HG02870 (cell line): Measurements from ENCODE around the gene TSLP.

Experiments used
- ATAC-seq: cut with Tn5 transposase; IDR thresholded peaks from one replicate; pipeline ENCODE4 v1.9.1; 2021; ENCODE audit warnings: mild to moderate bottlenecking, moderate library complexity; ENCODE audit not compliant: unreplicated experiment

Gene TSLP

DNA sequence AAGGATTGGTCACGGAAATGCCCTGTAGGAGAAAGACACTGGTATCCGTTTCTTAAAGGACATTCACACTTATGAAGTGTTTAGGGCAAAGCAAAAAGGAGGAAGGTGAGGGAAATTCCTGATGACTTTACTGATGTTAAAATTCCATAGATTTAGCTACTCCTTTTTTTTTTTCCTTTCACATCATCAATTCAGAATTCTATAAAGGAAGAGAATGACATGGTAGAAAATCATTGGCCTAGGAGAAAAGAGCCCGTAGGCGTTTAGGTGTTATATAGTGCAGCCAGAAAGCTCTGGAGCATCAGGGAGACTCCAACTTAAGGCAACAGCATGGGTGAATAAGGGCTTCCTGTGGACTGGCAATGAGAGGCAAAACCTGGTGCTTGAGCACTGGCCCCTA lies at the start of gene TSLP:
TSS of gene TSLP (plus strand) at position 301 of the 400 bp plus-strand sequence. CDS start 178 bp downstream, outside the sequence.
- no peak for ATAC-seq

DNA sequence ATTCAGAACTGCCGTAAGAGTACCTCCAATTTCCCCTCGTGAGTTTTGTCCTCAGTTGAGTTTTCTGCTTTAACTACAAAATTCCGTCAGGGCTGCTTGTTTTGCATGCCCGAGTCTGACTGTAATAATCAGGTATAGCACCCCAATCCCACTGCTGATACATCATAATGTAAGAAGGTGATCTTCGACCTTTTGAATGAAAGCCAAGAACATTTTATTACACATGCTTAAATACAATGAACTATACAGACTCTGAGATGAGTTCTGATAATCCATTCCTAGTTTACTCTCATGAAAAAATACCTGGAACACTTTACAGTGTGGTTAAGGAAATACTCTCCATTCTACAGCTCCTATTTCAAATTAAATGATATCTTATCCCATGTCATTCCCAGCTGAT lies 49.2 kb upstream of the TSLP start:
- no peak for ATAC-seq

GRCh38 chr5:111028865-111029264 lies 42.6 kb upstream of the TSLP start:
- no peak for ATAC-seq

DNA sequence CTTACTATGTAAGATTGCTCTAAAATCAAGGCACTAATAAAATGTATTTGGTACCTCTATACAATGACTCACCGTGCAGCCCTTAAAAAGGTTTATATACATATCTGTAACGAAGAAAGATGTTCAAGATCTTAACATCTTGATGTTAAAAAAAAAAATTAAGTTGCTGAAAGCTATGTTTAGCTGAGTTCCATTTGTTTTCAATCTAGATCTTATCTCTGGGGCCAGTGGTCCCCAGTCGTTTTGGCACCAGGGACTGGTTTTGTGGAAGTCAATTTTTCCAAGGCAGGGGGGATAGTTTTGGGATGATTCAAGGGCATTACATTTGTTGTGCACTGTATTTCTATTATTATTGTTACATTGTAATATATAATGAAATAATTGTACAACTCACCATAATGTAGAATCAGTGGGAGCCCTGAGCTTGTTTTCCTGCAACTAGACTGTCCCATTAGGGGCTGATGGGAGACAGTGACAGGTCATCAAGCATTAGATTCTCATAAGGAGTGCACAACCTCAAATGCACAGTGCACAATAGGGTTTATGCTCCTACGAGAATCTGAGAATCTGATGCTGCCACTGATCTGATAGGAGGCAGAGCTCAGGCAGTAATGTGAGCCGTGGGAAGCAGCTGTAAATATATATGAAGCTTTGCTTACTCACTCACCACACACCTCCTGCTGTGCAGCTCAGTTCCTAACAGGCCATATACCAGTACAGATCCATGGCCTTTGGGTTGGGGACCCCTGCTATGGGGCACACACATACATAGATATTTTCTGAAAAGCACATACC lies 27.6 kb upstream of the TSLP start:
- no peak for ATAC-seq

DNA sequence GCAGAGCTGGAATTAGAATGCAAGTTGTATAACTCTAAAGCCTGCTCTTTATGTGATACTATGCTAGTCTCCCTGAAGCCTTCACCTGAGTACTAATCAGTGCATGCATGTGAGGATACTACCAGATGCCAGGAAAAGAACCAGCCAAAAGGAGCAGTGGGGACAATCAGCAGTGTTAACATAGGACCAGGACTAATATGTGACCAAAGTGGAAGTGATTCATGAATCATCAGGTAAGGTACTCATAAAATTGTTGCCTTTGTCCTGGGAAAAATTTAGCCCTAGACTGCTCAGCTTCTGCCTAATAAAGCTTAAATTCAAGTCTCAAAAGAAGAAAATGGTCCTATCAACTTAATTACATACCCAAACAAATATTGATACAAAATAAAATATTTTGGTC lies 13.4 kb upstream of the TSLP start:
- no peak for ATAC-seq

- no peak for ATAC-seq
These were observed 11.3 kb upstream of the TSLP start for GRCh38 chr5:111060169-111060568.

DNA sequence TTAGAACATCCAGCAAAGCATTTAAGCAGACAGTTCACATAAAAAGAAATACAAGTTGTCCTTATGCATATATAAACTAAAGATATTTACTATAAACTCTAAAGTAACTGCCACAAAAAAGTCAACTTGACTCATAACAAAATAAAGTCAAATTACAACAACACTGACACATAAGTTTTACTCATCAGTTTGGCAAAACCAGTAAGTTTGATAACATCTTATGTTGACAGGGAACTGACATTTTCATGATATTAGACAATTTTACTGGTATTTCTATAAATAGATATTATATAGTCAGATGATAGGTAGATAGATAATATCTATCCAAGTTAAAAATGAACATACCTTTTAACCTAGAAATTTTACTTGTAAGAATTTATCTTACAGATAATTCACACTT lies 9.9 kb upstream of the TSLP start:
- no peak for ATAC-seq

DNA sequence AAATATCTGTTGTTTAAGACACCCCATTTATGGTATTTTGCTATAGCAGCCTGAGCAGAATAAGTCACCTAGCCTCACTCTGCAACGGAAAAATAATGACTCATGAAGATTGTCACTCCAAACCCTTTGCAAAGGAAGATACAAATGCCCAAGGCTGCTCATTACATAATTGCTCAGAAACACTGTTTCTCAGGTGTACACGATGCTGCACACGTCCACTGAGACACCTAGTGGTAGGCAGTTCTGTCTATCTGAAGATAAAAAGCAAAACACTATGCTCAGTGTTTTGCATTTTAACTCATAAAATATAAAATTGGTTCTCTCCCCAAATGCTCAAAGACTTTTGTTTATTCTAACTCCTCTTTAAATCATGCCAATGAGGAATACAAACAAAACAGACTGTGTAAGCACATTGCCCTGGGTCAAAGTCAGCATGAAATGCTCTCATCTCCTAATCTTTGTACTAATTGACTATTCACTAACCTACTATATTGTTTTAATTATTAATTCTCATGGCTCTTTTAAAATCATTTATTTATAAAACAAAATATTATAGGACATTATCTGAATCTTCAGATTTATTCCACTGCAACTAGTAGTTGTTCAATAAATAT lies 7.7 kb upstream of the TSLP start:
- ATAC-seq = peak; percentile 47

- ATAC-seq = no peak
These were observed 5.1 kb upstream of the TSLP start for GRCh38 chr5:111066261-111066938.

DNA sequence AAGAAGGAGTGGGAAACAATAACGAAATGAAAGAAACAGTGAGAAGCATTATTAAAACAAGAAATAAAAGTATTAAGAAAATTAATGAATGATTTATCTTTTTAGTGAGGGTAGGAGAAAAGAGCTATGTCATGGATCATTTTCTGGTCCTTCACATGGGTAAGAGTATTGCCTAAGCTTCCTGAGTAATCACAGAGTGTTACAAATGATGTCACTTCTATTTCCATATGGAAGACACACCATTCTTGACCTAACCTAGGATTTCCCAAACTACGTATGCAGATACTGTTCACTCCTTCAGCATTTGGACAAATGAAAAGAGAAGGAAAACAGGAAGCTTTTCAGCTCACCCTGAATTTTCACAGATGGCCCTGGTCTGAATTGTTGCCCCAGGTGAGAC lies 3.3 kb upstream of the TSLP start:
- ATAC-seq = no peak

- ATAC-seq = no peak
These were observed 1.7 kb upstream of the TSLP start for GRCh38 chr5:111069839-111070238.

DNA sequence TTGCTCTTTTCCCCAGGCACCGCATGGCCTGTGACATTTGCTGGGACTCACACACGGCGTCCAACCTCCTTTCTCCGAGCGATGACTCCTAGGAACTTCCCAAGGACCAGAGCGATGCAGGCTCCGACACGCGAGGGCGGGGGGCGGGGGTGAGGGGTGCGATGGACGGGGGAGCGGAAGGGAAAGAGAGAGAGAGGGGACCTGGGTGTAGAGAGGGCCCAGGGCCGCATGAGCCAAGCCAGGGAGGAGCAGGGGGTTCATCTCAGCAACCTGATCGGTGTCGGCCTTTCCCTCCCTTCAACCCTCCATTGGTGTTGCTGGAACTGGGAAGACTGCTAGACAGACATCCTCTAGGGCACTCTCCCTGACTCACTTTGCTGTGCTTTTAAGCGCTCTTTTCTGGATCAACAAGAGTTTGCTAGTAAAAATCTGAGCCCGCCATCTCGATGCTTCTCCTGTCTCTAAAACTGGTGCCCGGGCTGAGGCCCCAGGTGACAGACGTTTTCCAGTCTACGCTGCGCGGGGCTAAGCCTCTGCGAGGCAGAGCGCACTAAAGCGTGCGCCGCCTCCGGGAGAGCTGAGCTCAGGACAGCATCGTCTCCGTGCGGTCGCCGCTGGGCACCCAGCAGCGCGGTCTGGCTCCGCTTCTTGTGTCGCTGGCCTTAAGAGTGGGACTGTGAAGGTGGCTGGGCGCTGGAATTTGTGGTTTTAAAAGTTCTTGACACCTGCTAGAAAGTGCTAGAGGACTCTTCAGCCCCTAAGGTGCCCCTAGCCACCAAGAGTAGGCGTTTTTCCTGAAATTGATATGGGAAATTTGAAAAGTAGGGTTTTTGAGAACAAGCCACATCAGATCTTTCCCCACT lies 1.0 kb upstream of the TSLP start:
- ATAC-seq = peak; percentile 38

- peak; percentile 78 for ATAC-seq
These were observed 1.6 kb downstream of the TSLP start for GRCh38 chr5:111072949-111073682.

DNA sequence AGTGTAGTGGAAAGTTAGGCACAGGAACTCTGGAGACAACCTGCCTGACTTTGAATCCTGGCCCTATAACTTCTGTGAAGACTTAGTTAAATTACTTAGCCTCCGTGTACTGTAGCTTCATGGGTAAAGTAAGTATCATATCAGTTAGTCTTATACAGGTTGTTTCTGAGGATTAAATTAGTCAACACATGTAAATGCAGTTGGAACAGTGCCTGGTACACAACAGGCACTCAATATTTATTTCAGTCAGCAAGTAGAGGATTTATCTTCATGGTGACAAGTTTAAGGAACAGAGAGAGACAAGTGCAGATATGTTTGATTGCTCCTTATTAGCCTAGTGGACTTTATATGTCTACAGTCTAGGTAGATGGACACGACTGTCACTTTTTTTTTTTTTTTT lies 2.7 kb downstream of the TSLP start:
- ATAC-seq = no peak

DNA sequence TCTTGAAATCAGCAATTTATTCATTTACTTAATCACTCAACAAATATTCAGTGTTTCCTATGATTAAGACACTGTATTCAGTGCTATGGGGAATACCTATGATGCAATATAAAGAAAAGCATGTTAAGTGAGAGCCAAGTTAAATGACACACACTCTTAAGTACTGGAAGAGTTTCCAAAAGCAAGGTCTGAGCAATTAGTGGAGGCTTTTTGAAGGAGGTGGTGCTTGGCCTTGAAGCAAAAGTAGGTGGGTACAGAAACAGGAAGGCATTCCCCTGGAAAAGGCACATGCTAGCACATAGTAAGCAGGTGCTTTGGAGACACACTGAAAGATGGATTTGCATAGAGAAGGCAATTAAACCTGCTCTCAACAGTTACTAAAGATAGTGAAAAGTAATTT lies 4.0 kb downstream of the TSLP start:
- no peak for ATAC-seq

- no peak for ATAC-seq
These were observed 4.6 kb downstream of the TSLP start for GRCh38 chr5:111076091-111076490.

- no peak for ATAC-seq
These were observed 6.2 kb downstream of the TSLP start for GRCh38 chr5:111077678-111078077.

GRCh38 chr5:111079846-111080245 lies 8.3 kb downstream of the TSLP start:
- no peak for ATAC-seq

- ATAC-seq = no peak
These were observed 11.8 kb downstream of the TSLP start for GRCh38 chr5:111083323-111083722.

- ATAC-seq = peak; percentile 91
These were observed 20.7 kb downstream of the TSLP start, which contains the start of gene WDR36 for GRCh38 chr5:111092062-111092853. TSS of gene WDR36 (plus strand) at chr5:111092348. CDS start at chr5:111092457, 109 bp downstream.
